SK-N-SH (cell line): ENCODE data around the gene SYNGR1. TPM values are rescaled to one million over a fixed set of nuclear protein-coding genes. Genes with fewer than 3 reads are reported as not detected.

Experiments used
- CTCF ChIA-PET: fragments of 300-600, 350-600 bp; formaldehyde crosslinking; extraction: SDS; loops from one replicate; lab custom pipeline; 2021; lab: Yijun Ruan, JAX
- POLR2A ChIA-PET: fragments of 350-600 bp; sonication (Branson Sonifier 250); formaldehyde crosslinking; extraction: SDS; loops from one replicate; lab custom pipeline; 2020; ENCODE audit warnings: antibody characterized with exemption, inconsistent platforms; lab: Yijun Ruan, JAX
- DNase-seq: peaks from one replicate; pipeline ENCODE4 v3.0.0; 2012
- H2AFZ ChIP-seq: fragments of 200-600 bp; sonication (generic); 2 replicates; pipeline ENCODE4 v1.8.1; 2016; ENCODE audit warnings: antibody characterized with exemption, mild to moderate bottlenecking, low read depth
- H3F3A ChIP-seq: fragments of 200-600 bp; sonication (generic); replicated peaks from 2 replicates; pipeline ENCODE3; 2016; ENCODE audit warnings: antibody characterized with exemption, mild to moderate bottlenecking; ENCODE audit not compliant: insufficient read depth
- H3K27ac ChIP-seq, 2 experiments: fragments of 200-500 bp in 1 of 2; fragments of 200-600 bp in 1 of 2; sonication (Bioruptor generic) in 1 of 2; sonication (generic), shearing (Covaris generic) in 1 of 2; 2 replicates each; pipeline versions ENCODE4 v1.5.1 to v1.6.1; 2014 to 2016; ENCODE audit warnings: low read depth in 2 of 2, inconsistent platforms in 1 of 2, low read length in 1 of 2, mild to moderate bottlenecking in 1 of 2, mixed read lengths in 1 of 2
- H3K27me3 ChIP-seq: fragments of 200-600 bp; sonication (generic), shearing (Covaris generic); 2 replicates; pipeline ENCODE4 v1.6.1; 2016; ENCODE audit warnings: mixed run types; ENCODE audit not compliant: insufficient read depth
- H3K36me3 ChIP-seq, 2 experiments: fragments of 200-500 bp in 1 of 2; fragments of 200-600 bp in 1 of 2; sonication (Bioruptor generic) in 1 of 2; sonication (generic) in 1 of 2; replicated peaks in 1 of 2; 2 replicates each; pipeline versions ENCODE3 to v1.5.1; 2014 to 2016; ENCODE audit warnings: low read length in 1 of 2, mild to moderate bottlenecking in 1 of 2; ENCODE audit not compliant: insufficient read depth in 2 of 2, control insufficient read depth in 1 of 2
- H3K4me1 ChIP-seq, 2 experiments: fragments of 200-500 bp in 1 of 2; fragments of 200-600 bp in 1 of 2; sonication (Bioruptor generic) in 1 of 2; sonication (generic), shearing (Covaris generic) in 1 of 2; 2 replicates each; pipeline versions ENCODE4 v1.5.1 to v1.6.1; 2014 to 2016; ENCODE audit warnings: low read depth in 1 of 2, low read length in 1 of 2, mixed run types in 1 of 2; ENCODE audit not compliant: insufficient read depth in 2 of 2, control insufficient read depth in 1 of 2
- H3K4me2 ChIP-seq: fragments of 200-600 bp; sonication (generic), shearing (Covaris generic); 2 replicates; pipeline ENCODE4 v1.6.1; 2017; ENCODE audit warnings: mixed run types
- H3K4me3 ChIP-seq, 2 experiments: fragments of 200-500 bp in 1 of 2; fragments of 200-600 bp in 1 of 2; sonication (Bioruptor generic) in 1 of 2; sonication (generic), shearing (Covaris generic) in 1 of 2; 2 replicates each; pipeline versions ENCODE4 v1.5.1 to v1.8.1; 2014 to 2016; ENCODE audit warnings: low read depth in 2 of 2, inconsistent platforms in 1 of 2, low read length in 1 of 2, mild to moderate bottlenecking in 1 of 2, mixed read lengths in 1 of 2, moderate library complexity in 1 of 2
- H3K79me2 ChIP-seq: fragments of 200-600 bp; sonication (generic); 2 replicates; pipeline ENCODE4 v1.8.1; 2017; ENCODE audit warnings: mild to moderate bottlenecking; ENCODE audit not compliant: insufficient read depth
- H3K9ac ChIP-seq: fragments of 200-600 bp; sonication (generic); 2 replicates; pipeline ENCODE4 v1.6.1; 2017; ENCODE audit warnings: mixed run types
- H3K9me2 ChIP-seq: fragments of 200-600 bp; sonication (generic); 2 replicates; pipeline ENCODE4 v1.6.1; 2017; ENCODE audit warnings: mixed run types
- H3K9me3 ChIP-seq: fragments of 200-600 bp; sonication (generic); 2 replicates; pipeline ENCODE4 v1.6.1; 2017; ENCODE audit warnings: mixed run types, mild to moderate bottlenecking, moderate library complexity
- H4K20me1 ChIP-seq: fragments of 200-600 bp; sonication (generic); 2 replicates; pipeline ENCODE4 v1.6.1; 2017; ENCODE audit warnings: mild to moderate bottlenecking, mixed run types; ENCODE audit not compliant: insufficient read depth
- CHD2 ChIP-seq: fragments of 150-350 bp; IDR thresholded peaks from 2 replicates; pipeline ENCODE4 v1.6.1; 2018; ENCODE audit warnings: low read length; ENCODE audit not compliant: partially characterized antibody
- CTCF ChIP-seq: fragments of 200-600 bp; sonication (generic); IDR thresholded peaks from 2 replicates; pipeline ENCODE4 v1.6.1; 2017; ENCODE audit warnings: antibody characterized with exemption, mild to moderate bottlenecking, moderate library complexity
- ELF1 ChIP-seq: IDR thresholded peaks from 2 replicates; pipeline ENCODE4 v1.4.0; 2012
- EP300 ChIP-seq, 2 experiments: IDR thresholded peaks; 2 replicates each; pipeline versions ENCODE4 v1.4.0 to v1.6.1; 2012; ENCODE audit warnings: borderline replicate concordance in 1 of 2, low read depth in 1 of 2, low read length in 1 of 2
- EZH2phosphoT487 ChIP-seq: fragments of 200-600 bp; sonication (generic); IDR thresholded peaks from 2 replicates; pipeline ENCODE4 v1.6.1; 2017; ENCODE audit warnings: low read depth, mixed run types, mild to moderate bottlenecking, antibody characterized with exemption, moderate library complexity, borderline replicate concordance
- FOXJ3 ChIP-seq: sonication (generic); formaldehyde crosslinking; IDR thresholded peaks from 2 replicates; pipeline ENCODE4 v1.5.1; 2020; ENCODE audit warnings: mild to moderate bottlenecking, missing genetic modification reagents
- GABPA ChIP-seq: IDR thresholded peaks from 2 replicates; pipeline ENCODE4 v1.4.0; 2012; ENCODE audit warnings: low read depth, mild to moderate bottlenecking
- IRF3 ChIP-seq: fragments of 150-350 bp; IDR thresholded peaks from 2 replicates; pipeline ENCODE4 v1.6.1; 2016; ENCODE audit warnings: mild to moderate bottlenecking, low read depth, low read length
- MAX ChIP-seq: IDR thresholded peaks from 2 replicates; pipeline ENCODE4 v1.4.0; 2012; ENCODE audit warnings: low read depth
- MEF2A ChIP-seq: IDR thresholded peaks from 2 replicates; pipeline ENCODE4 v1.4.0; 2012; ENCODE audit warnings: low read depth, borderline replicate concordance
- MXI1 ChIP-seq: IDR thresholded peaks from 2 replicates; pipeline ENCODE4 v1.6.1; 2012; ENCODE audit warnings: mild to moderate bottlenecking, low read depth, low read length, improper control_type of control experiment
- NRF1 ChIP-seq: IDR thresholded peaks from 2 replicates; pipeline ENCODE4 v1.6.1; 2012; ENCODE audit warnings: low read depth, mild to moderate bottlenecking, low read length
- RAD21 ChIP-seq: IDR thresholded peaks from 2 replicates; pipeline ENCODE4 v1.6.1; 2012; ENCODE audit warnings: mild to moderate bottlenecking, low read length
- RXRA ChIP-seq: IDR thresholded peaks from 2 replicates; pipeline ENCODE4 v1.4.0; 2012; ENCODE audit warnings: low read depth, mild to moderate bottlenecking, borderline replicate concordance
- YY1 ChIP-seq: IDR thresholded peaks from 2 replicates; pipeline ENCODE4 v1.4.0; 2012; ENCODE audit warnings: low read depth, mild to moderate bottlenecking
- WGBS: methylation state at CpG from one replicate; pipeline ENCODE4 v1.1.6; 2017; ENCODE audit warnings: low lambda C conversion rate; 5-methylcytosine and 5-hydroxymethylcytosine counted together
- polyA plus RNA-seq, 3 experiments: library from polyadenylated mRNA; depleted of rRNA; stranded (reverse); fragments of >200 nt; gene quantifications; 2 replicates each; pipeline ENCODE4 v1.2.3, GENCODE V29; 2012

Gene SYNGR1
- polyA plus RNA-seq, 1 of the 3 experiments (the other 2 are of a cell fraction) = 18.7 TPM

GRCh38 chr22:39405346-39406085 lies 55.7 kb downstream of the SYNGR1 start:
- DNase-seq = no peak
- CTCF ChIA-PET = interaction anchor here (1.4 kb wide), 1 partner anchor 8 kb away, joined by 4 read pairs; no protein-coding TSS in a partner anchor
- no peaks in the 10 kb centered on the region for H3K9me2 ChIP-seq
- no peak overlapping the region for H3K4me2 ChIP-seq
- H4K20me1 ChIP-seq = no peaks in the 10 kb centered on the region
- no peaks in the 10 kb centered on the region for H3K9me3 ChIP-seq
- POLR2A ChIA-PET = no interaction called here
- no peak overlapping the region for H3K4me3 ChIP-seq
- 96% methylated on average over 28 of the region's 28 CpGs for WGBS
- H2AFZ ChIP-seq = no peak overlapping the region
- no peaks in the 10 kb centered on the region for H3K36me3 ChIP-seq
- H3K4me1 ChIP-seq = no peaks in the 10 kb centered on the region; a peak in 1 of 4 replicates
- H3F3A ChIP-seq = no peaks in the 10 kb centered on the region
- no peaks in the 10 kb centered on the region for H3K27me3 ChIP-seq
- TF ChIP-seq FOXJ3 (CRISPR knock-in tag) (no peak), CHD2 (no peak), RXRA (no peak), EP300 (IDR thresholded peaks at IDR 0.05; ENCODE audit: borderline replicate concordance in 1 of 2, low read depth in 1 of 2, low read length in 1 of 2) (no peak), MXI1 (no peak), IRF3 (no peak), MEF2A (no peak), CTCF (no peak), ELF1 (no peak), RAD21 (no peak), YY1 (no peak), GABPA (no peak), EZH2phosphoT487 (no peak), NRF1 (no peak), MAX (no peak)
- H3K9ac ChIP-seq = no peak overlapping the region
- H3K79me2 ChIP-seq = peaks cover 6% of the 10 kb centered on the region
- no peak overlapping the region for H3K27ac ChIP-seq
